IPS-18a (cell line): Measurements from ENCODE around the gene OSGIN1.

Experiments
- H3K27ac ChIP-seq: one replicate; pipeline ENCODE4 v1.5.1; 2013; ENCODE audit warnings: low read length
- H3K27me3 ChIP-seq: one replicate; pipeline ENCODE4 v1.6.1; 2013; ENCODE audit warnings: mild to moderate bottlenecking, low read length; ENCODE audit not compliant: control insufficient read depth, insufficient read depth
- H3K36me3 ChIP-seq: one replicate; pipeline ENCODE4 v1.6.1; 2013; ENCODE audit warnings: low read depth, low read length; ENCODE audit not compliant: control insufficient read depth
- H3K4me1 ChIP-seq: one replicate; pipeline ENCODE4 v1.6.1; 2013; ENCODE audit warnings: low read depth, low read length; ENCODE audit not compliant: control insufficient read depth
- H3K4me3 ChIP-seq: one replicate; pipeline ENCODE4 v1.5.1; 2013; ENCODE audit warnings: low read length
- H3K9ac ChIP-seq: one replicate; pipeline ENCODE4 v1.6.1; 2013; ENCODE audit warnings: mild to moderate bottlenecking, low read length, moderate library complexity
- H3K9me3 ChIP-seq: one replicate; pipeline ENCODE4 v1.6.1; 2013; ENCODE audit warnings: low read depth, low read length; ENCODE audit not compliant: control insufficient read depth

OSGIN1 gene, protein sequence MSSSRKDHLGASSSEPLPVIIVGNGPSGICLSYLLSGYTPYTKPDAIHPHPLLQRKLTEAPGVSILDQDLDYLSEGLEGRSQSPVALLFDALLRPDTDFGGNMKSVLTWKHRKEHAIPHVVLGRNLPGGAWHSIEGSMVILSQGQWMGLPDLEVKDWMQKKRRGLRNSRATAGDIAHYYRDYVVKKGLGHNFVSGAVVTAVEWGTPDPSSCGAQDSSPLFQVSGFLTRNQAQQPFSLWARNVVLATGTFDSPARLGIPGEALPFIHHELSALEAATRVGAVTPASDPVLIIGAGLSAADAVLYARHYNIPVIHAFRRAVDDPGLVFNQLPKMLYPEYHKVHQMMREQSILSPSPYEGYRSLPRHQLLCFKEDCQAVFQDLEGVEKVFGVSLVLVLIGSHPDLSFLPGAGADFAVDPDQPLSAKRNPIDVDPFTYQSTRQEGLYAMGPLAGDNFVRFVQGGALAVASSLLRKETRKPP

DNA sequence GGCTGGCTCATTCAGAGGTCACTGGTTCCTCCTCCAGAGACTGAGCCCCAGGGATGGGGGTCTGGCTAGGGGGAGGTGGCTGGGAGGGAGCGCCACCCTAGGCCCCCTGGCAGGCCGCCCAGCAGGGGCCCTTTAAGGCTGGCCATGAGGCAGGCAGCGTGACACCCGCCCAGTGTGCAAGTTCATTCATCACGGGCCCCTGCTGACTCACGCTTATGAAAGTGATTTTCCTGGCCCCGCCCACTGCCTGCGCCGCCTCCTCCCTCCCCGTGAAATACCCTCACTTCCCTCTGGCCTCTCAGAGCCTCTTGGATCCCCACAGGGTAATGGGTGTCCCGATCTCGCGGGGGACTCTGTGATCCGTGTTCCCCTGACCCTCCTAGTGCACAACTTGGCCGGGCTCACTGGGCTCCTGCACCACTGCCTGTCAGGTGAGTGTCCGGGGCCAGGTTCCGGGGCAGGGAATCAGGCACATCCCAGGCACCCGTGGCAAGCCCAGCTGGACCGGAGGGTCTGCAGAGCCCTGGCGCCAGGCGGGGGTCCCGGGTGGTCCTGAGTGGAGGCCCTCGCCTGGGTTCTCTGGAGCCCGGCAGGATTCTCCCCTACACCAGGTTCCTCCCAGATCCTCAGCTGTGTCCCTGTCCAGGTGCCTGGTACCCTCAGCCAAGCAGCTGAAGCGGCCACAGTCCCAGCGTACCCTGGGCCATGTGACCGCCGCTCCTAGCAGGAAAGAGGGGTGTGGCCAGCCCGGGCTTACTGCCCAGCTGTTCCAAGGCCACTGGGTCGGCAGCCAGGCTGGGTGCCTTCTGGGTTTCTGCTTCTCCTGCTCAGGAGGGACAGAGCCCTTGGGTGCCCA lies at the start of gene OSGIN1:
OSGIN1 (plus strand) TSS at position 301 of the 856 bp plus-strand sequence. CDS start 4,432 bp downstream, outside the sequence.
- Histone ChIP-seq H3K9ac (no peak within 1 kb of the TSS), H3K36me3 (no peaks in the 10 kb centered on the region), H3K4me1 (peaks cover 5% of the 10 kb centered on the region), H3K27me3 (no peaks in the 10 kb centered on the region), H3K4me3 (peak within 1 kb of the TSS; percentile 33), H3K27ac (no peak within 1 kb of the TSS), H3K9me3 (no peaks in the 10 kb centered on the region)

DNA sequence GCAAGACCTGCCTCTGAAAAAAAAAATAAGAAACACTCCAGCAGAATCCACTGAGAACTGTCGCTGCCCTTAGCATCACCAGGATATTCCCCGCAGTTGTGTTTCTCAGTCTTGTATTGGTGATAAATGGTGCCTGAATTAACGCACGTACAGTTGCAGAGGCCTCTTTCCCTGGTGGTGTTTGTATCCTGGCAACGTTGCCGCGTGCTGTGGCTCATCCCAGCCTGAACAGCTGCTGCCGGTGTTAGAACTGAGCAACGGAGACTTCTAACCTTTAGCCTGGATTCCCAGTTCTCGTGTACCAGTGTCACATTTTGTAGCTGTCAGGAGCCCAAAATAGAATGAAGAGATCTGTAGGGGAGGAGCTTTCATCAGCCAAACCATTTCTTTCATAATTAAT lies 49.3 kb upstream of the OSGIN1 start:
- H3K27me3 ChIP-seq = no peaks in the 10 kb centered on the region
- H3K27ac ChIP-seq = no peak overlapping the region
- no peaks in the 10 kb centered on the region for H3K9me3 ChIP-seq
- peaks cover 11% of the 10 kb centered on the region for H3K4me1 ChIP-seq
- H3K9ac ChIP-seq = no peak overlapping the region
- no peak overlapping the region for H3K4me3 ChIP-seq
- no peaks in the 10 kb centered on the region for H3K36me3 ChIP-seq

DNA sequence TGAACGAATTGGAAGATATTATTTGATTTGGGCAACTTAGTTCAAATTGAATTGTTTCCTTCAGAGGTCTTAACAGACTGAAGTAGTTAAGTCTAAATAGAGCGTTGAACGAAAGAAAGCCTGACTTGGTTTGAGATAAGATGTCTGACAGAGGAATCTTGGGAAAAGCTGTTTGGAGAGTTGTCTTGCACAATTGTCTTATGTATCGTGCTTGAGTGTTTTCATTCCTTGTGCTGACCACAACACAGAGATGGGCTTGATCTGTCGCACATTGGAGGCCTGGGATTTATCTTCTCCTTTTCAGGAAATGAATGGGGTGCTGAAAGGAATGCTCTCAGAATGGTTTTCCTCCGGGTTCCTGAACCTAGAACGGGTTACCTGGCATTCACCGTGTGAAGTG lies 46.4 kb upstream of the OSGIN1 start:
- Histone ChIP-seq H3K36me3 (no peaks in the 10 kb centered on the region), H3K9me3 (no peaks in the 10 kb centered on the region), H3K4me3 (no peak overlapping the region), H3K4me1 (peaks cover 5% of the 10 kb centered on the region), H3K27ac (no peak overlapping the region), H3K9ac (no peak overlapping the region), H3K27me3 (no peaks in the 10 kb centered on the region)

DNA sequence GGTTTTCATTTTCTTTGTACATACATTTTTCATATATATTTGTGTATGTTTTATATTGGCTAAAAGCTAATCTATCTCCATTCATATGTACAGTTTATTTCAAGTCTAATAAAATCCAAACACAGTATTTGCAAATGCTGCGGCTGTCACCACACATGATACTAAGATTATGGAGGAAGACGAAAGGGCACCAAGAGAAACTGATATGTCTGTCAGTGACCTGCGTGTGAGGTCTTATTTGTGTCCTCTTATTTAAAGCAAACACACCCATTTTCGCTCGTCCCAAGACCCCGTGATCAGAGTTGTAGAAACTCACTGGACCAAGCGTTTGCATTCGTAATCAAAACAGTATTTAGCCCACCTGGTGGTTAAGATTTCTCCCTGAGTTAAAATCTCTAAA lies 45.9 kb upstream of the OSGIN1 start:
- H3K36me3 ChIP-seq = no peaks in the 10 kb centered on the region

DNA sequence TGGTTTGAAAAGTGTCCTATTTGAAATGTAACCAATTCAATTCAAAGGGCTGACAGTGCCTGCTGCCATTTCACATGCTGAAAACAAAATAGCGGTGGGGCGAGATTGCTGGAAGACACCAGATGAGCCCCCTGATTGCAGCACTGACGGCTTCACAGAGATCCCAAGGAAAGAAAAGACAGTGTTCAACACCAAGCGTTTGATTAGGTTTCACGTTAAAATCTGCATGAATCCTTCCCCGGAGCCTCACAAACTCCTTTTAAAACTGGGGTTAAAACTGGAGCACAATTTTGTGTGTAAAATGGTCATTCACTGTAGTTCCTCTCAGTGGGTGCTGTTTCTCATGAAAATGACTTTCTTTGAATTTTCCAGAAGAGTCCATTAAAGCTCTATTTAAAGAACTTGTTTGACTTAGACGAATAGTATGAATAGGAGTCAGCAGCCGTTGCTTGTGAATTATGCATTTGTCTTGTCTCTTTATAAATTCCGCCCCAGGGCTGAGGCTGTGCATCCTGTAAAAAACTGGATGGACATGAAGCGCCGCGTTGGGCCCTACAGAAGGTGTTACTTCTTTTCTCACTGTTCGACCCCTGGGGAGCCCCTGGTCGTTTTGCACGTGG lies 45.3 kb upstream of the OSGIN1 start:
- Histone ChIP-seq H3K36me3 (peaks cover 5% of the 10 kb centered on the region), H3K27ac (no peak overlapping the region), H3K4me3 (no peak overlapping the region), H3K27me3 (no peaks in the 10 kb centered on the region), H3K4me1 (peaks cover 5% of the 10 kb centered on the region), H3K9me3 (no peaks in the 10 kb centered on the region), H3K9ac (no peak overlapping the region)

More for the DNA sequence above, 45.9 kb upstream of the OSGIN1 start:
- Histone ChIP-seq H3K9me3 (no peaks in the 10 kb centered on the region), H3K4me3 (no peak overlapping the region), H3K27ac (no peak overlapping the region), H3K9ac (no peak overlapping the region), H3K27me3 (no peaks in the 10 kb centered on the region), H3K4me1 (peaks cover 5% of the 10 kb centered on the region)

DNA sequence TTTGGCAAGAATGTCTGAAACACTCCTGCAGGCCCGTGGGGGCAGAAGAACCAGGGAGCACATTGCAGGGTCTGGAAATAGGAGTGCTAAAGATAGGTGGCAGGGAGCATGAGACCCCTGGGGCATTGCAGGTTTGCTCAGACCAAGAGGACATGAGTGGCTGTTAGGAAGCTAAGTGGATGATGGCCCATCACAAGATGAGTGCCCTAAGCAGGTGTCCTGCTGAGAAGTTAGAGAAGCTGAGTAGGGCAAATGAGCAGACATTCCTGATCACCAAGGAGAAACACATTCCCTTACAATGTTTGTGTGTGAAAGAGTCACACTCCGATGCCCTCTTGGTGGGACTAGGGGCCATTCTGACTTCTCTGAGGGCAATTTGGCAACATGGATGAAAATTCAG lies 44.2 kb upstream of the OSGIN1 start:
- Histone ChIP-seq H3K4me3 (no peak overlapping the region), H3K27ac (no peak overlapping the region)

DNA sequence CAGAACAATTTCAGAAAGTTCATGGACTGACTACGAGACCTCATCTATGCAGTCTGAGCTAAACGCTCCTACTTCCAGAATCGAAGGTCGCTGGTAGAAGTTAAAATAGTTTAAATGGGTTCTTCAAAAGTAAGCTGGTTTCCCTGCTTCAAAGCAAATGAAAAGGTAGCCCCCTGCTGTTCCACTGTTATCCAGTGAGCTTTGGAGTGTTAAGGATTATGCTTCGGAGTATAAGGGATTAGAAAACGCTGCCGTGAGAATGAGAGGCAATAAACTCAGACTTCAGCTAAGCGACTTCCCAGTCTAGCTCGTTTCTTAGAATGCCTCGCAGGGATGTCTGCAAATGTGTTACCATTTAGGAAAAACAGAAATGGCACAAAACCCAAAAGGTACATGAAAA lies 41.8 kb upstream of the OSGIN1 start:
- Histone ChIP-seq H3K27me3 (no peaks in the 10 kb centered on the region), H3K4me1 (peaks cover 5% of the 10 kb centered on the region), H3K36me3 (peaks cover 10% of the 10 kb centered on the region)

More for the DNA sequence above, 44.2 kb upstream of the OSGIN1 start:
- H3K9me3 ChIP-seq = no peaks in the 10 kb centered on the region
- H3K27me3 ChIP-seq = no peaks in the 10 kb centered on the region
- H3K4me1 ChIP-seq = peaks cover 5% of the 10 kb centered on the region
- H3K36me3 ChIP-seq = peaks cover 10% of the 10 kb centered on the region
- H3K9ac ChIP-seq = no peak overlapping the region

DNA sequence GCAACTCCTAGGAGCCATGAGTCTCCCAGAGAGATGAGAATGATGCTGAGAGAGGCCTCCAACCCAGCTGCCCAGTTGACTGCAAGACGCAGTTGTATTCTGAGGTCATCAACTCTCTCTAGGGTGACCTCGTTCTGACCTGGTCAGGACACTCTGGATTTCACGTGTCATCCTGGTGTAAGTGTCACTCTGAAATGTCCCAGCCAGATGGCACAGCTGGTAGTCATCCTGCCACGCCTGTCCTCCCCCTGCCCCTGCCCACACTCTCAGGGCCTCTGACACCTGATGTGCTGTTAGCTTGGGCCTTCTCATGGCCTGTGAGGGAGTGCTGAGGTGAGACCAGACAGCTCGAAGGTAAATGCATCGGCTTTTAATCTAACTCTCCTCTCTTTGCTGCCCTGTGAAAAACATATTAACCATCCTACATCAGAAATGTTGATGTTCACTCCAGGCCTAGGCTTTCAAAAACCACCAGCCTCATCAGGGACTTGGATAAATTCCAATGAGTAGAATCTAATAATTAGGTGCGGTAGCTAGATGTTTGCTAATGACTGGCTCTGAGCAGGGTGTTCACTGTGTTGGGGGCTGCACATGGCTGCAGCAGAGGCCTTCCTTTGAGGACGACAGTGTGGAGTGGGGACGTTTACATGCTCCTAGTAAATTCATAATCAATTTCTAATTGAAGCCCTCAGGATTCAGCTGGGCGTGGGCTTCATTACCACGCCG lies 40.4 kb upstream of the OSGIN1 start:
- no peaks in the 10 kb centered on the region for H3K27me3 ChIP-seq
- H3K27ac ChIP-seq = no peak overlapping the region
- peaks cover 10% of the 10 kb centered on the region for H3K36me3 ChIP-seq
- no peak overlapping the region for H3K4me3 ChIP-seq
- H3K4me1 ChIP-seq = peaks cover 2% of the 10 kb centered on the region
- H3K9me3 ChIP-seq = no peaks in the 10 kb centered on the region
- no peak overlapping the region for H3K9ac ChIP-seq

More for the DNA sequence above, 41.8 kb upstream of the OSGIN1 start:
- Histone ChIP-seq H3K4me3 (no peak overlapping the region), H3K9me3 (no peaks in the 10 kb centered on the region), H3K27ac (no peak overlapping the region), H3K9ac (no peak overlapping the region)

DNA sequence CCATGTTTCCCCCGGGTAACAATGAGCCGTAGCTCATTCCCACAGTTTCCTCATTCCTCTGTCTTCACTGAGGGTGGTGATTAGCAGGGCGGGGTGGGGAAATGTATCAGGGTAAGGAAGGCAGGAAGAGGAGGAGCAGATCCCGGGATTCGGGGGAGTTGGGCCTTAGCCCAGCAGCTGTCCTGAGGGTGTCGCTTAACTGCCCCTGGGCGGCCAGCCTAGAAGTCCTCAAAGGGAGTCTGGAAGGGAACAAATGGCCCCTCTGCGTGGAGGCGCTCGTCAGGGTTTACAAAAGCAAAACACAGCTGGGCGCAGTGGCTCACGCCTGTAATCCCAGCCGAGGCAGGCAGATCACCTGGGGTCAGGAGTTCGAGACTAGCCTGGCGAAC lies 39.8 kb upstream of the OSGIN1 start:
- Histone ChIP-seq H3K27ac (no peak overlapping the region), H3K4me1 (no peaks in the 10 kb centered on the region), H3K4me3 (no peak overlapping the region), H3K27me3 (no peaks in the 10 kb centered on the region), H3K9ac (no peak overlapping the region), H3K9me3 (no peaks in the 10 kb centered on the region), H3K36me3 (peaks cover 14% of the 10 kb centered on the region)

DNA sequence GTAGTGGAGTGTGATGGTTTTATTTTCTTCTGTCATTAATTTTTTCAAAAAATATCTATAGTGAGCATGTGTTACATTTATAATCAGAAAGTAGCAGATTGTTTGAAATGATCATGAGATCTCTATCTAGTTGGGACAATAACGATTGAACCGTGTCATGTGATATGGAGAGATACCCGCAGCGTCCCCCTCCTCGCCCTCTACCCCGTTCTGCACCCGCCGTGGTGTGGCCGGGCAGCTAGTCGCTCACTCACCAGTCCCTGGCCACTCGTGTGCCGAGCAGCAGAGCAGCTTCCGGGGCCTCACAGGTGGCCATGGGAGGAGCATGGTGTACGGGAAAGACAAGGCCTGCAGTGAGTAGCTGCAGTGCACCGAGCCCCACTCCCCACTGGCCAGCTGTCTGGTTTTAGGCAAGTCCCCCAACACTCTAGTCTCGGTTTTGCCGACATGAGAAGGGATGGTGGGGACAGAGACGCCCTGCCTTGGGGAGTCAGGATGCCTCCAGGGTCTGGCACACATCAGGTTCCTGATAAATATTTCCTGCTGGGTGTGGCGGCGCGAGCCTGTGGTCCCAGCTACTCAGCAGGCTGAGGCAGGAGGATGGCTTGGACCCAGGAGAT lies 38.8 kb upstream of the OSGIN1 start:
- Histone ChIP-seq H3K27ac (no peak overlapping the region), H3K9me3 (no peaks in the 10 kb centered on the region), H3K4me1 (no peaks in the 10 kb centered on the region), H3K36me3 (peaks cover 23% of the 10 kb centered on the region), H3K9ac (no peak overlapping the region), H3K4me3 (no peak overlapping the region), H3K27me3 (no peaks in the 10 kb centered on the region)
